GM23248 (cell line): ENCODE results near the gene OR6C70.

ENCODE experiments used
- EZH2 ChIP-seq: fragments of 200-600 bp; sonication (generic); IDR thresholded peaks from 2 replicates; pipeline ENCODE4 v1.6.1; 2018; ENCODE audit warnings: antibody characterized with exemption, mild to moderate bottlenecking; ENCODE audit not compliant: insufficient read depth, poor library complexity, severe bottlenecking
- EZH2phosphoT487 ChIP-seq: fragments of 200-600 bp; sonication (generic); IDR thresholded peaks from 2 replicates; pipeline ENCODE4 v1.6.1; 2018; ENCODE audit warnings: antibody characterized with exemption, moderate library complexity, mild to moderate bottlenecking, low read depth; ENCODE audit not compliant: insufficient read depth

DNA sequence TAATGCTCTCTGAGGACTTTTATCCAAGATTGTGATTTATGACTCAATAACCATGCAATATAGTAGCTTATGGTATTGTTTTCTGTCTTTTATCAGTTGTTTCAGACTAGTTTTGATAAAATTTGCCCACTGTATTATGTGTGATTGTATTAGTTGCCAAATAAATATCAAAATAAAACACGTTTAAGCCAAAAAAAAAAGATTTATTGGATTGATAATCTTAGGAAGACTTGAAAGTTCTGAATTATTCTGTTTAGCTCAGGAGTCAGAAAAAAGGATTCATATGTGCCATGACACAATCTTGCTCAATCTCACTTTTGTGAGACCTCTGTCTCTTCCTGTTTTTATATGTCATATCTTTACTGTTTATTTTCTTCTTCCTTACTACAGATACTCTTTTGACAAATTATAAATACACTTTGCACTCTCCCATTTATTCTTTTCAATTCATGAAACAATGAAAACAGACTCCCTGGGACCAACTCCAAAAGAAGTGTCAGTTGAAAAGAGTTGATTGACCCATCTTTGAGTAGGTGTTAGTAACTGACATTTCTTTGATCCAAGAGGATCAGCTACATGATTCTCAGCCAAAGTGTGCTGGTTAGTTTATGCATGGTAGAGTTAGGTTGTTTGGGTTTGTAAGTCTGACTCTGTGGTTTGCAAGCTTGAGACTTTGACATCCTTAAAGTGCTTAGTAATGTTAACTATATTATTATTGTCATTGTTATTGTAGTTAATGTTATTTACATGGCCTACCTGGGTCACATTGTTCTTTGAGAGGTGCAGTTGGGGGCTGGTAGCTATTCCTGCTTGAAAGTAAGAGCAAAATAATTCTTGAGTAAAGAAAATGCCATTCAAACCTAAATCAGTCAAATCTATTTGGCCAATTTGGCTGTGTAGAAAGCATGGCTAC lies 41.4 kb downstream of the OR6C70 start:
- TF ChIP-seq EZH2 (no peak), EZH2phosphoT487 (no peak)
